GM12878 (cell line): ENCODE results near the gene MYCBP. TPM values are rescaled to one million over a fixed set of nuclear protein-coding genes. Genes with fewer than 3 reads are reported as not detected.

ENCODE experiments used
- ATF7 ChIP-seq: fragments of 450-650 bp; IDR thresholded peaks from 2 replicates; pipeline ENCODE4 v1.6.1; 2016; ENCODE audit warnings: low read depth, mild to moderate bottlenecking
- BHLHE40 ChIP-seq, 2 experiments: fragments of 450-650 bp in 1 of 2; IDR thresholded peaks; 2 replicates each; pipeline ENCODE4 v1.6.1; 2011 to 2017; ENCODE audit warnings: low read depth in 2 of 2, borderline replicate concordance in 1 of 2, improper control_type of control experiment in 1 of 2, low read length in 1 of 2, mild to moderate bottlenecking in 1 of 2
- CBX3 ChIP-seq: fragments of 200-600 bp; sonication (generic); IDR thresholded peaks from 2 replicates; pipeline ENCODE4 v1.6.1; 2016; ENCODE audit warnings: low read depth, borderline replicate concordance
- EED ChIP-seq: sonication (generic); IDR thresholded peaks from 2 replicates; pipeline ENCODE4 v1.6.1; 2016; ENCODE audit warnings: antibody characterized with exemption, low read depth
- EGR1 ChIP-seq, 2 experiments: IDR thresholded peaks; 1 replicate in 1 of 2; 2 replicates in 1 of 2; pipeline ENCODE4 v1.6.1; 2011 to 2012; ENCODE audit warnings: low read depth in 2 of 2, low read length in 2 of 2, borderline replicate concordance in 1 of 2, mild to moderate bottlenecking in 1 of 2, moderate library complexity in 1 of 2
- ESRRA ChIP-seq: IDR thresholded peaks from 2 replicates; pipeline ENCODE4 v1.6.1; 2012; ENCODE audit warnings: mild to moderate bottlenecking, low read length, improper control_type of control experiment
- FOXM1 ChIP-seq: IDR thresholded peaks from 2 replicates; pipeline ENCODE4 v1.6.1; 2012; ENCODE audit warnings: low read depth, mild to moderate bottlenecking, inconsistent platforms, low read length, moderate library complexity
- KDM1A ChIP-seq: fragments of 200-600 bp; sonication (generic); IDR thresholded peaks from 2 replicates; pipeline ENCODE4 v1.6.1; 2016; ENCODE audit warnings: borderline replicate concordance
- MXI1 ChIP-seq: fragments of 150-350 bp; IDR thresholded peaks from 2 replicates; pipeline ENCODE4 v1.6.1; 2011; ENCODE audit warnings: low read depth, mild to moderate bottlenecking, inconsistent platforms, low read length, improper control_type of control experiment
- NBN ChIP-seq: fragments of 450-650 bp; IDR thresholded peaks from 2 replicates; pipeline ENCODE4 v1.6.1; 2016
- NFYA ChIP-seq: IDR thresholded peaks from 2 replicates; pipeline ENCODE4 v1.6.1; 2011; ENCODE audit warnings: low read depth, mild to moderate bottlenecking, low read length, improper control_type of control experiment, borderline replicate concordance
- POLR2A ChIP-seq: IDR thresholded peaks from 2 replicates; pipeline ENCODE4 v1.6.1; 2011; ENCODE audit warnings: low read depth, mild to moderate bottlenecking, low read length
- RBBP5 ChIP-seq: fragments of 200-600 bp; sonication (generic); conservative IDR thresholded peaks from 2 replicates; pipeline ENCODE4 v1.6.1; 2016
- RCOR1 ChIP-seq: conservative IDR thresholded peaks from 2 replicates; pipeline ENCODE4 v1.6.1; 2012; ENCODE audit warnings: low read depth, low read length, improper control_type of control experiment
- SMAD5 ChIP-seq: IDR thresholded peaks from 2 replicates; pipeline ENCODE4 v1.6.1; 2016; ENCODE audit warnings: antibody characterized with exemption, low read depth
- SREBF2 ChIP-seq: IDR thresholded peaks from 2 replicates; pipeline ENCODE4 v1.6.1; 2012; ENCODE audit warnings: mild to moderate bottlenecking, low read length
- TAF1 ChIP-seq: IDR thresholded peaks from 2 replicates; pipeline ENCODE4 v1.6.1; 2011; ENCODE audit warnings: mild to moderate bottlenecking, low read depth, low read length, borderline replicate concordance
- TARDBP ChIP-seq: IDR thresholded peaks from 2 replicates; pipeline ENCODE4 v1.6.1; 2016; ENCODE audit warnings: borderline replicate concordance
- TBL1XR1 ChIP-seq: IDR thresholded peaks from 2 replicates; pipeline ENCODE4 v1.6.1; 2012; ENCODE audit warnings: low read depth, low read length, improper control_type of control experiment
- WRNIP1 ChIP-seq: IDR thresholded peaks from 2 replicates; pipeline ENCODE4 v1.6.1; 2011; ENCODE audit warnings: low read depth, low read length, improper control_type of control experiment, borderline replicate concordance
- ZNF622 ChIP-seq: fragments of 450-650 bp; IDR thresholded peaks from 2 replicates; pipeline ENCODE4 v1.6.1; 2017; ENCODE audit warnings: mild to moderate bottlenecking, inconsistent platforms
- ZSCAN29 ChIP-seq: fragments of 450-650 bp; IDR thresholded peaks from 2 replicates; pipeline ENCODE4 v1.6.1; 2017; ENCODE audit warnings: mild to moderate bottlenecking, moderate library complexity
- polyA plus RNA-seq, 11 experiments: library from polyadenylated mRNA; depleted of rRNA in 4 of 11; unstranded in 6 of 11; stranded (reverse) in 5 of 11; fragments of >200 nt; fragmentation: Nextera tagmentation in 4 of 11; fragmentation: Illumina TruSeq in 1 of 11; extraction: Ambion mirVana in 4 of 11; extraction: Trizol in 1 of 11; gene quantifications; 1 replicate in 1 of 11; 2 replicates in 10 of 11; pipeline versions ENCODE4 v1.2.1 to v1.2.3, GENCODE V29; 2011 to 2016; ENCODE audit warnings: inconsistent platforms in 2 of 11, missing spikeins in 2 of 11, low read depth in 1 of 11
- total RNA-seq, 4 experiments: library from RNA; depleted of rRNA in 3 of 4; stranded (reverse); fragments of >200 nt in 3 of 4; fragmentation: Illumina TruSeq in 1 of 4; extraction: Trizol in 1 of 4; gene quantifications; 2 replicates each; pipeline versions ENCODE4 v1.2.1 to v1.2.3, GENCODE V29; 2013 to 2021
- TF ChIP-seq, protein P1 (sequence below): fragments of 150-350 bp; IDR thresholded peaks from 2 replicates; pipeline ENCODE4 v1.6.1; 2014; ENCODE audit warnings: mild to moderate bottlenecking, low read depth, low read length
- TF ChIP-seq, protein P2 (sequence below): IDR thresholded peaks from 2 replicates; pipeline ENCODE4 v1.6.1; 2012; ENCODE audit warnings: low read depth, low read length, improper control_type of control experiment
- TF ChIP-seq, protein P3 (sequence below): fragments of 450-650 bp; IDR thresholded peaks from 2 replicates; pipeline ENCODE4 v1.6.1; 2018; ENCODE audit warnings: mild to moderate bottlenecking, low read depth, moderate library complexity; ENCODE audit not compliant: partially characterized antibody

Gene MYCBP
- total and polyA plus RNA-seq, 10 of the 15 experiments (the other 5 are each of a cell fraction or from before 2014, with no cell fraction given): 26.1 to 210 (median 43.1) TPM

DNA sequence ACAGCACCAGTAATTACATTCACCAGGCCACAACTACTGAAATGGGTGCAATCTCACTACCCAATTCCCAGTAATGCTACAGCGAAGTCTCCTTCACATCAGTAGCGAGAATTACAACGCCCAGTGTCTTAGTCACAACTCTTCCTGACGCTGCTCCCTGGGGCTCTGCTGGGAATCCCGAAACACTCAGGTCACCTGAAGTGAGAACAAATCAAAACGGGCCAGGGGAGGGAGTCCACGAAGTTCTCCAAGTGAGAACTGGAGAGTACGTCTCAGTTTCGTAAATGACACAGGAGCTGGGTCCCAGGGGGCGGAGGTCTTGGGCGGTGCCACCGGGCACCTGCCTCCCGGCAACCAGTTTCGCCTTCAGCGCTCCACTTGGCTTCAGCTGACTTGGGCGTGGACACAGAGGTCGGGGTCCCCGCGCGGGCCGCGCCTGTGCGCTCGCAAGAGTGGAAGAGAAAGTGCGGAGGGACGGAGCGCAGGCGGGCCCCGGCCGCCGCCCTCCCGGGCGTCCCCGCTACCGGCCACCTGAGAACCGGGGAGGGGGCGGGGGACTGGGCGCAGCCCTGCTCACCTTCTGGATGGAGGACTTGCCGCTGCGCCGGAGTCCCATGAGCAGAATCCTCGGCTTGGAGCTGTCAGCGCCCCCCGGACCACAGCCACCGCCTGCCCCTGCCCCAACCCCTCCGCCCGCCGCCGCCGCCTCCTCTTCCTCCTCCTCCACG, 14.2 kb downstream of the MYCBP start (continued):
- TF ChIP-seq EGR1 (IDR thresholded peaks at IDR 0.05; ENCODE audit: borderline replicate concordance in 1 of 2, low read depth in 2 of 2, low read length in 2 of 2): no peak
- no peak for TF ChIP-seq TAF1
- TF ChIP-seq RBBP5: no peak
- no peak for TF ChIP-seq MXI1
- no peak for TF ChIP-seq KDM1A
- TF ChIP-seq NFYA: no peak
- TF ChIP-seq SMAD5: no peak
- TF ChIP-seq TARDBP: no peak
- peak; percentile 55 to 73 for TF ChIP-seq BHLHE40 (IDR thresholded peaks at IDR 0.05; ENCODE audit: borderline replicate concordance in 1 of 2, low read depth in 2 of 2, low read length in 1 of 2)
- no peak for TF ChIP-seq ESRRA
- TF ChIP-seq TBL1XR1: no peak
- TF ChIP-seq, protein P1, sequence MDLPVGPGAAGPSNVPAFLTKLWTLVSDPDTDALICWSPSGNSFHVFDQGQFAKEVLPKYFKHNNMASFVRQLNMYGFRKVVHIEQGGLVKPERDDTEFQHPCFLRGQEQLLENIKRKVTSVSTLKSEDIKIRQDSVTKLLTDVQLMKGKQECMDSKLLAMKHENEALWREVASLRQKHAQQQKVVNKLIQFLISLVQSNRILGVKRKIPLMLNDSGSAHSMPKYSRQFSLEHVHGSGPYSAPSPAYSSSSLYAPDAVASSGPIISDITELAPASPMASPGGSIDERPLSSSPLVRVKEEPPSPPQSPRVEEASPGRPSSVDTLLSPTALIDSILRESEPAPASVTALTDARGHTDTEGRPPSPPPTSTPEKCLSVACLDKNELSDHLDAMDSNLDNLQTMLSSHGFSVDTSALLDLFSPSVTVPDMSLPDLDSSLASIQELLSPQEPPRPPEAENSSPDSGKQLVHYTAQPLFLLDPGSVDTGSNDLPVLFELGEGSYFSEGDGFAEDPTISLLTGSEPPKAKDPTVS: no peak
- TF ChIP-seq FOXM1: no peak
- TF ChIP-seq SREBF2: no peak
- TF ChIP-seq CBX3: no peak
- no peak for TF ChIP-seq ATF7
- no peak for TF ChIP-seq ZNF622
- no peak for TF ChIP-seq RCOR1
- no peak for TF ChIP-seq WRNIP1
- no peak for TF ChIP-seq POLR2A
- TF ChIP-seq, protein P2, sequence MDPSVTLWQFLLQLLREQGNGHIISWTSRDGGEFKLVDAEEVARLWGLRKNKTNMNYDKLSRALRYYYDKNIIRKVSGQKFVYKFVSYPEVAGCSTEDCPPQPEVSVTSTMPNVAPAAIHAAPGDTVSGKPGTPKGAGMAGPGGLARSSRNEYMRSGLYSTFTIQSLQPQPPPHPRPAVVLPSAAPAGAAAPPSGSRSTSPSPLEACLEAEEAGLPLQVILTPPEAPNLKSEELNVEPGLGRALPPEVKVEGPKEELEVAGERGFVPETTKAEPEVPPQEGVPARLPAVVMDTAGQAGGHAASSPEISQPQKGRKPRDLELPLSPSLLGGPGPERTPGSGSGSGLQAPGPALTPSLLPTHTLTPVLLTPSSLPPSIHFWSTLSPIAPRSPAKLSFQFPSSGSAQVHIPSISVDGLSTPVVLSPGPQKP: no peak
- TF ChIP-seq NBN: 0 out of 2 replicates have a peak, but pooled peaks have one; percentile 12
- TF ChIP-seq, protein P3, sequence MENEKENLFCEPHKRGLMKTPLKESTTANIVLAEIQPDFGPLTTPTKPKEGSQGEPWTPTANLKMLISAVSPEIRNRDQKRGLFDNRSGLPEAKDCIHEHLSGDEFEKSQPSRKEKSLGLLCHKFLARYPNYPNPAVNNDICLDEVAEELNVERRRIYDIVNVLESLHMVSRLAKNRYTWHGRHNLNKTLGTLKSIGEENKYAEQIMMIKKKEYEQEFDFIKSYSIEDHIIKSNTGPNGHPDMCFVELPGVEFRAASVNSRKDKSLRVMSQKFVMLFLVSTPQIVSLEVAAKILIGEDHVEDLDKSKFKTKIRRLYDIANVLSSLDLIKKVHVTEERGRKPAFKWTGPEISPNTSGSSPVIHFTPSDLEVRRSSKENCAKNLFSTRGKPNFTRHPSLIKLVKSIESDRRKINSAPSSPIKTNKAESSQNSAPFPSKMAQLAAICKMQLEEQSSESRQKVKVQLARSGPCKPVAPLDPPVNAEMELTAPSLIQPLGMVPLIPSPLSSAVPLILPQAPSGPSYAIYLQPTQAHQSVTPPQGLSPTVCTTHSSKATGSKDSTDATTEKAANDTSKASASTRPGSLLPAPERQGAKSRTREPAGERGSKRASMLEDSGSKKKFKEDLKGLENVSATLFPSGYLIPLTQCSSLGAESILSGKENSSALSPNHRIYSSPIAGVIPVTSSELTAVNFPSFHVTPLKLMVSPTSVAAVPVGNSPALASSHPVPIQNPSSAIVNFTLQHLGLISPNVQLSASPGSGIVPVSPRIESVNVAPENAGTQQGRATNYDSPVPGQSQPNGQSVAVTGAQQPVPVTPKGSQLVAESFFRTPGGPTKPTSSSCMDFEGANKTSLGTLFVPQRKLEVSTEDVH: no peak
- TF ChIP-seq EED: 0 out of 2 replicates have a peak, but pooled peaks have one; percentile 32
- no peak for TF ChIP-seq ZSCAN29
